PFSK-1 (cell line): ENCODE data around the gene OTOP3.
A peak's percentile ranks its signal among the peaks of the same experiment; 100 is the strongest.

Experiments used
- FOXP2 ChIP-seq: optimal IDR thresholded peaks from 2 replicates; pipeline ENCODE3; 2011; ENCODE audit warnings: borderline replicate concordance, control low read depth, inconsistent platforms; ENCODE audit not compliant: insufficient read depth; ENCODE audit errors: extremely low read length, extremely low read depth
- POLR2AphosphoS5 ChIP-seq: IDR thresholded peaks from 2 replicates; pipeline ENCODE4 v1.6.1; 2012; ENCODE audit warnings: low read depth, mild to moderate bottlenecking, control low read depth, low read length, moderate library complexity
- REST ChIP-seq, 2 experiments: IDR thresholded peaks; 2 replicates each; pipeline versions ENCODE4 v1.6.1 to v1.8.0; 2011 to 2012; ENCODE audit warnings: low read depth in 2 of 2, low read length in 2 of 2, control low read depth in 1 of 2, inconsistent platforms in 1 of 2, mild to moderate bottlenecking in 1 of 2, moderate library complexity in 1 of 2; ENCODE audit not compliant: insufficient read depth in 1 of 2
- SIN3A ChIP-seq: IDR thresholded peaks from 2 replicates; pipeline ENCODE4 v1.6.1; 2012; ENCODE audit warnings: mild to moderate bottlenecking, low read length, moderate library complexity, borderline replicate concordance; ENCODE audit not compliant: insufficient read depth
- TAF1 ChIP-seq: IDR thresholded peaks from 2 replicates; pipeline ENCODE4 v1.6.1; 2012; ENCODE audit warnings: low read length, control low read depth, borderline replicate concordance; ENCODE audit not compliant: insufficient read depth

Gene OTOP3

GRCh38 chr17:74964988-74965622, 29.4 kb downstream of the OTOP3 start:
- TF ChIP-seq REST (IDR thresholded peaks at IDR 0.05; ENCODE audit: insufficient read depth in 1 of 2, low read depth in 2 of 2, low read length in 2 of 2) = no peak
- TF ChIP-seq POLR2AphosphoS5 = no peak
- no peak for TF ChIP-seq SIN3A
- TF ChIP-seq FOXP2 = no peak
- TF ChIP-seq TAF1 = no peak

GRCh38 chr17:74968361-74968780, 32.7 kb downstream of the OTOP3 start:
- TF ChIP-seq POLR2AphosphoS5 = no peak
- TF ChIP-seq TAF1 = no peak

GRCh38 chr17:74970395-74970794, 34.7 kb downstream of the OTOP3 start:
- TF ChIP-seq SIN3A = no peak
- no peak for TF ChIP-seq REST (IDR thresholded peaks at IDR 0.05; ENCODE audit: insufficient read depth in 1 of 2, low read depth in 2 of 2, low read length in 2 of 2)
- TF ChIP-seq FOXP2 = peak; percentile 75
- TF ChIP-seq TAF1 = no peak
- TF ChIP-seq POLR2AphosphoS5 = no peak

GRCh38 chr17:74971069-74971841, 35.6 kb downstream of the OTOP3 start:
- TF ChIP-seq FOXP2 (no peak), SIN3A (no peak), REST (IDR thresholded peaks at IDR 0.05; ENCODE audit: insufficient read depth in 1 of 2, low read depth in 2 of 2, low read length in 2 of 2) (no peak), POLR2AphosphoS5 (no peak)

- TF ChIP-seq TAF1 = no peak
- TF ChIP-seq FOXP2 = no peak
- TF ChIP-seq REST (IDR thresholded peaks at IDR 0.05; ENCODE audit: insufficient read depth in 1 of 2, low read depth in 2 of 2, low read length in 2 of 2) = no peak
- TF ChIP-seq POLR2AphosphoS5 = no peak
- TF ChIP-seq SIN3A = no peak
These were observed 36.1 kb downstream of the OTOP3 start for GRCh38 chr17:74971842-74972106.
